Hepatocyte (in vitro differentiated cells): Measurements from ENCODE around the gene SP8. TPM values are rescaled to one million over a fixed set of nuclear protein-coding genes. Genes with fewer than 3 reads are reported as not detected.
A peak's percentile ranks its signal among the peaks of the same experiment; 100 is the strongest.

ENCODE experiments used
- DNase-seq: peaks from one replicate; pipeline ENCODE4 v3.0.0-alpha.2; 2016; ENCODE audit warnings: low spot score
- H2AFZ ChIP-seq: fragments of 200-600 bp; sonication (generic); 2 replicates; pipeline ENCODE4 v1.6.0; 2016; ENCODE audit warnings: antibody characterized with exemption, mild to moderate bottlenecking
- H3K27ac ChIP-seq: fragments of 200-600 bp; sonication (generic); 2 replicates; pipeline ENCODE4 v1.5.1; 2016; ENCODE audit warnings: mild to moderate bottlenecking
- H3K27me3 ChIP-seq: fragments of 200-600 bp; sonication (generic); 2 replicates; pipeline ENCODE4 v1.6.1; 2016
- H3K36me3 ChIP-seq: fragments of 200-600 bp; sonication (generic); replicated peaks from 2 replicates; pipeline ENCODE4 v1.5.1; 2016; ENCODE audit warnings: low read depth; ENCODE audit not compliant: insufficient read depth
- H3K4me1 ChIP-seq: fragments of 200-600 bp; sonication (generic); 2 replicates; pipeline ENCODE4 v1.5.1; 2016; ENCODE audit warnings: mild to moderate bottlenecking, moderate library complexity; ENCODE audit not compliant: insufficient read depth
- H3K4me2 ChIP-seq: fragments of 200-600 bp; sonication (generic); 2 replicates; pipeline ENCODE4 v1.6.0; 2016
- H3K4me3 ChIP-seq: fragments of 200-600 bp; sonication (generic); 2 replicates; pipeline ENCODE4 v1.5.1; 2016; ENCODE audit warnings: mild to moderate bottlenecking
- H3K79me2 ChIP-seq: fragments of 200-600 bp; sonication (generic); 2 replicates; pipeline ENCODE4 v1.6.0; 2017; ENCODE audit warnings: mild to moderate bottlenecking
- H3K9me2 ChIP-seq: fragments of 200-600 bp; sonication (generic); replicated peaks from 2 replicates; pipeline ENCODE4 v1.6.0; 2017; ENCODE audit warnings: mild to moderate bottlenecking; ENCODE audit not compliant: insufficient read depth
- H3K9me3 ChIP-seq: fragments of 200-600 bp; sonication (generic); 2 replicates; pipeline ENCODE4 v1.5.1; 2016; ENCODE audit warnings: low read depth, mild to moderate bottlenecking
- H4K20me1 ChIP-seq: fragments of 200-600 bp; sonication (generic); 2 replicates; pipeline ENCODE4 v1.6.0; 2016; ENCODE audit warnings: mild to moderate bottlenecking; ENCODE audit not compliant: insufficient read depth, poor library complexity, severe bottlenecking
- CTCF ChIP-seq: fragments of 200-600 bp; sonication (generic); IDR thresholded peaks from 2 replicates; pipeline ENCODE4 v1.5.1; 2016; ENCODE audit warnings: antibody characterized with exemption, mild to moderate bottlenecking; ENCODE audit not compliant: poor library complexity
- EZH2 ChIP-seq: fragments of 200-600 bp; sonication (generic); IDR thresholded peaks from 2 replicates; pipeline ENCODE4 v1.6.1; 2016; ENCODE audit warnings: antibody characterized with exemption, mild to moderate bottlenecking, borderline replicate concordance
- EZH2phosphoT487 ChIP-seq: fragments of 200-600 bp; sonication (generic); IDR thresholded peaks from one replicate; pipeline ENCODE4 v1.6.1; 2018; ENCODE audit warnings: antibody characterized with exemption, mild to moderate bottlenecking, low read depth, moderate library complexity; ENCODE audit not compliant: unreplicated experiment, severe bottlenecking
- WGBS: methylation state at CpG from one replicate; pipeline ENCODE4 v1.1.6; 2016; ENCODE audit warnings: low lambda C conversion rate; ENCODE audit errors: missing lambda C conversion rate; 5-methylcytosine and 5-hydroxymethylcytosine counted together
- polyA plus RNA-seq: library from polyadenylated mRNA; unstranded; fragments of >200 nt; fragmentation: Nextera tagmentation; extraction: Ambion mirVana; gene quantifications from 2 replicates; pipeline ENCODE4 v1.2.1, GENCODE V29; 2016
- total RNA-seq: library from RNA; depleted of rRNA; stranded (reverse); fragments of >200 nt; gene quantifications from 2 replicates; pipeline ENCODE4 v1.2.3, GENCODE V29; 2014

The SP8 gene
- total and polyA plus RNA-seq, 2 experiments from 2014 or later, result 0.04 to 1.0 TPM

GRCh38 chr7:20742913-20743312 lies 43.8 kb downstream of the SP8 start:
- Histone ChIP-seq H3K4me2 (peak overlapping the region; percentile 1), H3K27ac (no peak overlapping the region), H3K79me2 (no peaks in the 10 kb centered on the region), H4K20me1 (no peaks in the 10 kb centered on the region), H3K4me3 (no peak overlapping the region), H3K9me2 (no peaks in the 10 kb centered on the region), H3K9me3 (no peaks in the 10 kb centered on the region), H3K27me3 (no peaks in the 10 kb centered on the region), H3K4me1 (peaks cover 3% of the 10 kb centered on the region), H2AFZ (no peak overlapping the region), H3K36me3 (no peaks in the 10 kb centered on the region)
- TF ChIP-seq EZH2phosphoT487 (no peak), CTCF (no peak), EZH2 (no peak)
- DNase-seq, result no peak
- 63% methylated on average over 5 of the region's 5 CpGs for WGBS

- Histone ChIP-seq H3K79me2 (no peaks in the 10 kb centered on the region), H2AFZ (no peak overlapping the region), H4K20me1 (no peaks in the 10 kb centered on the region), H3K4me3 (no peak overlapping the region), H3K4me2 (no peak overlapping the region), H3K4me1 (peaks cover 3% of the 10 kb centered on the region), H3K27me3 (no peaks in the 10 kb centered on the region), H3K9me2 (no peaks in the 10 kb centered on the region), H3K36me3 (no peaks in the 10 kb centered on the region), H3K27ac (no peak overlapping the region), H3K9me3 (no peaks in the 10 kb centered on the region)
- WGBS, result 45% methylated on average over 2 of the region's 2 CpGs
- TF ChIP-seq EZH2, result no peak
- TF ChIP-seq CTCF, result no peak
- TF ChIP-seq EZH2phosphoT487, result no peak
- no peak for DNase-seq
Measured at GRCh38 chr7:20741801-20742200, 44.9 kb downstream of the SP8 start.

- no peaks in the 10 kb centered on the region for H3K9me2 ChIP-seq
- TF ChIP-seq CTCF, result no peak
- no peak for TF ChIP-seq EZH2
- TF ChIP-seq EZH2phosphoT487, result no peak
- WGBS, result 77% methylated on average over 11 of the region's 11 CpGs
- H4K20me1 ChIP-seq, result no peaks in the 10 kb centered on the region
- no peaks in the 10 kb centered on the region for H3K27me3 ChIP-seq
- peak; percentile 23 for DNase-seq
- H3K4me1 ChIP-seq, result no peaks in the 10 kb centered on the region
- no peaks in the 10 kb centered on the region for H3K79me2 ChIP-seq
- H3K4me3 ChIP-seq, result no peak overlapping the region
- H2AFZ ChIP-seq, result no peak overlapping the region
- peak overlapping the region; percentile 61 for H3K4me2 ChIP-seq
- no peaks in the 10 kb centered on the region for H3K36me3 ChIP-seq
- no peak overlapping the region for H3K27ac ChIP-seq
- H3K9me3 ChIP-seq, result no peaks in the 10 kb centered on the region
Measured at GRCh38 chr7:20738518-20739481, 47.9 kb downstream of the SP8 start.
